ENCODE results near the gene ERBB4.

DNA sequence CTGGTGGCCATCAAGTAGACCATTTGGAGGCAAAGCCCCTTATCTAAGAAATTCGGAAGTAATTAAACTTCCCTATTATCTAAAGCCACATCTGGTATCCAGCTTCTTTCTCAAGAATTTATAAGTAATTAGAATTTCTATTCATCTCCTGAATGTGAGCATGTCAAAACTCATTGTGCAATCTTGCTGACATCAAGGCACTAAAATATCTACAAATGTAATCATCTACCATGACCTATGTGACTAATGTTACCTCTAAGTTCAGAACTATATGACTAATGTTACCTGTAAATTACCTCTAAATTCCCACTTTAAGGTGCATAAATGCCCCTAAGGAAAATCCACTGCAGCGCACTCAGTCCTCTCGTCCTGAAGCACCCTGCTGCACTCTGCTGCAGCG lies 1209.2 kb downstream of the ERBB4 start:
- TF ChIP-seq POLR2AphosphoS5 (IDR thresholded peaks at IDR 0.05) (no peak), POLR2A (IDR thresholded peaks at IDR 0.05) (no peak)

Measured in prostate gland (tissue), 1 donor.